Lung (tissue), 12 donors: ENCODE data around the gene SIAH1. TPM values are rescaled to one million over a fixed set of nuclear protein-coding genes. Genes with fewer than 3 reads are reported as not detected.

Source experiments
- ATAC-seq: fragments of 200-7000 bp; cut with Tn5 transposase; one replicate; pipeline ENCODE4 v1.9.1; 2020; ENCODE audit warnings: moderate number of reproducible peaks; ENCODE audit not compliant: insufficient read depth, low FRiP score
- DNase-seq, 3 donors: peaks; one replicate each; pipeline ENCODE4 v3.0.0-alpha.2; 2013 to 2017
- H3K27ac ChIP-seq, 2 donors: one replicate each; pipeline ENCODE4 v1.5.1; 2013; ENCODE audit warnings: mild to moderate bottlenecking in 2 of 2, moderate library complexity in 2 of 2, control low read depth in 1 of 2, inconsistent platforms in 1 of 2, low read depth in 1 of 2, low read length in 1 of 2
- H3K27me3 ChIP-seq, 3 donors: one replicate each; pipeline ENCODE4 v1.5.1; 2013; ENCODE audit warnings: low read length in 2 of 3; ENCODE audit not compliant: control insufficient read depth in 3 of 3, insufficient read depth in 3 of 3
- H3K36me3 ChIP-seq, 4 donors: one replicate each; pipeline ENCODE4 v1.5.1; 2013; ENCODE audit warnings: low read length in 4 of 4, mild to moderate bottlenecking in 1 of 4, moderate library complexity in 1 of 4; ENCODE audit not compliant: control insufficient read depth in 4 of 4, insufficient read depth in 4 of 4
- H3K4me1 ChIP-seq, 5 donors: one replicate each; pipeline ENCODE4 v1.5.1; 2013; ENCODE audit warnings: low read length in 5 of 5, mild to moderate bottlenecking in 2 of 5, moderate library complexity in 1 of 5; ENCODE audit not compliant: control insufficient read depth in 5 of 5, insufficient read depth in 5 of 5
- H3K4me3 ChIP-seq: one replicate; pipeline ENCODE4 v1.5.1; 2013; ENCODE audit warnings: mild to moderate bottlenecking, control low read depth, moderate library complexity
- H3K9ac ChIP-seq, 2 donors: one replicate each; pipeline ENCODE4 v1.5.1; 2013; ENCODE audit warnings: low read length in 2 of 2, control low read depth in 1 of 2; ENCODE audit not compliant: insufficient read depth in 1 of 2
- H3K9me3 ChIP-seq, 4 donors: one replicate each; pipeline ENCODE4 v1.5.1; 2013; ENCODE audit warnings: low read length in 3 of 4, mild to moderate bottlenecking in 1 of 4, moderate library complexity in 1 of 4; ENCODE audit not compliant: control insufficient read depth in 4 of 4, insufficient read depth in 3 of 4
- WGBS, 2 donors: extraction: QIAGEN DNeasy Blood & Tissue Kit; methylation state at CpG; one replicate each; pipeline ENCODE4 v1.1.7; 2013; 5-methylcytosine and 5-hydroxymethylcytosine counted together
- polyA plus RNA-seq, 2 donors: library from polyadenylated mRNA; stranded (reverse); fragments of 200-250 nt; gene quantifications; one replicate each; pipeline ENCODE4 v1.2.1, GENCODE V29; 2013
- total RNA-seq, 2 donors: library from RNA; depleted of rRNA in 1 of 2; stranded (reverse); fragments of >200 nt in 1 of 2; gene quantifications; one replicate each; pipeline ENCODE4 v1.2.1, GENCODE V29; 2014 to 2021
- TF ChIP-seq, protein P1 (sequence below): IDR thresholded peaks from 2 replicates; pipeline ENCODE4 v1.5.1; 2012; ENCODE audit warnings: mild to moderate bottlenecking; ENCODE audit errors: control extremely low read depth, extremely low read depth
- donor health status: control.
- donor health status: control.
- donor health status: Bipolar disorder and iron deficiency.
- donor health status: healthy.
- donor health status: DM: yes; HTN: yes; CAD: no.

Gene SIAH1
- total and polyA plus RNA-seq, 4 donors = 15.6 to 53.2 (median 19.2) TPM

DNA sequence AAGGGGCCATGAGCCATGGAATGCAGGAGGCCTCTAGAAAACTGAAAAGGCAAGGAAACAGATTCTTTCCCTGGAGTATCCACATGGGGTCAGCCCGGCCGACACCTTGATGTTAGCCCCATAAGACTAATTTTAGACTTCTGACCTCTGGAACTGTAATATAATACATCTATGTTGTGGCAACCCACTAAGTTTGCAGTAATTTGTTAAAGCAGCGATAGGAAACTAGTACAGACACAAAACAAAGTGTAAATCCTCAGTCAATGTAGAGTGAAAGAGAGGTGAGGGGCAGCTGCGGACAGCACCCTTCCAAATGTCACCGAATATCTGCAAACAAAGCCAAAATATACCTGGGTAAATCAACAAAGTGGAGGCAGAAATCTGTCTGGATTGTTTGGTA, 7.2 kb upstream of the SIAH1 start:
- 94 to 97% methylated on average over 5 of the region's 5 CpGs for WGBS, 2 donors
- no peaks in the 10 kb centered on the region for H3K9me3 ChIP-seq
- DNase-seq (no peak), ATAC-seq (no peak)
- no peak overlapping the region for H3K27ac ChIP-seq
- TF ChIP-seq, protein P1, sequence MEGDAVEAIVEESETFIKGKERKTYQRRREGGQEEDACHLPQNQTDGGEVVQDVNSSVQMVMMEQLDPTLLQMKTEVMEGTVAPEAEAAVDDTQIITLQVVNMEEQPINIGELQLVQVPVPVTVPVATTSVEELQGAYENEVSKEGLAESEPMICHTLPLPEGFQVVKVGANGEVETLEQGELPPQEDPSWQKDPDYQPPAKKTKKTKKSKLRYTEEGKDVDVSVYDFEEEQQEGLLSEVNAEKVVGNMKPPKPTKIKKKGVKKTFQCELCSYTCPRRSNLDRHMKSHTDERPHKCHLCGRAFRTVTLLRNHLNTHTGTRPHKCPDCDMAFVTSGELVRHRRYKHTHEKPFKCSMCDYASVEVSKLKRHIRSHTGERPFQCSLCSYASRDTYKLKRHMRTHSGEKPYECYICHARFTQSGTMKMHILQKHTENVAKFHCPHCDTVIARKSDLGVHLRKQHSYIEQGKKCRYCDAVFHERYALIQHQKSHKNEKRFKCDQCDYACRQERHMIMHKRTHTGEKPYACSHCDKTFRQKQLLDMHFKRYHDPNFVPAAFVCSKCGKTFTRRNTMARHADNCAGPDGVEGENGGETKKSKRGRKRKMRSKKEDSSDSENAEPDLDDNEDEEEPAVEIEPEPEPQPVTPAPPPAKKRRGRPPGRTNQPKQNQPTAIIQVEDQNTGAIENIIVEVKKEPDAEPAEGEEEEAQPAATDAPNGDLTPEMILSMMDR = no peak
- no peak overlapping the region for H3K4me3 ChIP-seq
- H3K4me1 ChIP-seq = peaks cover 0 to 14% (median 4%) of the 10 kb centered on the region in 5 donors
- H3K36me3 ChIP-seq = no peaks in the 10 kb centered on the region
- H3K27me3 ChIP-seq = no peaks in the 10 kb centered on the region
- H3K9ac ChIP-seq = no peak overlapping the region

DNA sequence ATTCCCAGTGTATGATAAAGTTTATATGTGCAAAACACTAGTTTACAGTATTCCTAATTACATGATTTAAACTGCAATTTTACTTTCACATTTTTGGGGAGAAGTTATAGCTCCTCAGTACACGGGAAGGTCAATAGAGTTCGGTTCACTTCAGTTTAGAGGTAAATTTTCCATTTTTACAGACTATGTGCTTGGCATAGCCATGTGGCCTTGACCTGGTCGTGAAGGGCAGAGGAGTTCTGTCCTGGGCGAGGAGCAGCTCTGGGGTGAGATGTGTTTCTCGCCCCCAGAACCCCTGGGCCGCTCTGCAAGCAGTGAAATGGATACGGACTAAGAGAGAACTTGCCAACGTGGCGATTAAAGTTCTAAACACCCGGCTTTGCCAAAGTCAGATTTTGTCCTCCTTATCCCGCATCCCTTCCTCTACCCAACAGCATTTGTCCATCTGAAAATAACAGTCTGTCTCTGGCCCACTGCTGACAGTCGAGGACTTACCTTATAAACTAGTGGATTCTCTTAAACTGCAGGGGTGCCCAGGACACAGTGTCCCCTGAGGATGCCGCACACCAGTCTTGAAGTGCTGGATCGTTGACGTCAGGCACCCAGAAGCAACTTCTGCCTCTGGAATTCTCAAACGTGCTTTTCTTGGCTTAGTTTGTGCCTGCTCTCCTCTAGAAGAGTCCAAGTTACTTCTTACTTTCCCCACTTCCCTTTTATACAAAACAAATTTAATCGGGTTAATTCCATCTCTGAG, 1.5 kb upstream of the SIAH1 start:
- Histone ChIP-seq H3K27me3 (no peaks in the 10 kb centered on the region), H3K4me1 (peaks cover 3 to 14% (median 7%) of the 10 kb centered on the region in 5 donors), H3K27ac (no peak overlapping the region), H3K36me3 (no peaks in the 10 kb centered on the region), H3K9ac (no peak overlapping the region), H3K4me3 (no peak overlapping the region), H3K9me3 (no peaks in the 10 kb centered on the region)
- DNase-seq (no peak), ATAC-seq (no peak)
- TF ChIP-seq, protein P1 = no peak
- WGBS, 2 donors = 82 to 83% methylated on average over 17 of the region's 17 CpGs

DNA sequence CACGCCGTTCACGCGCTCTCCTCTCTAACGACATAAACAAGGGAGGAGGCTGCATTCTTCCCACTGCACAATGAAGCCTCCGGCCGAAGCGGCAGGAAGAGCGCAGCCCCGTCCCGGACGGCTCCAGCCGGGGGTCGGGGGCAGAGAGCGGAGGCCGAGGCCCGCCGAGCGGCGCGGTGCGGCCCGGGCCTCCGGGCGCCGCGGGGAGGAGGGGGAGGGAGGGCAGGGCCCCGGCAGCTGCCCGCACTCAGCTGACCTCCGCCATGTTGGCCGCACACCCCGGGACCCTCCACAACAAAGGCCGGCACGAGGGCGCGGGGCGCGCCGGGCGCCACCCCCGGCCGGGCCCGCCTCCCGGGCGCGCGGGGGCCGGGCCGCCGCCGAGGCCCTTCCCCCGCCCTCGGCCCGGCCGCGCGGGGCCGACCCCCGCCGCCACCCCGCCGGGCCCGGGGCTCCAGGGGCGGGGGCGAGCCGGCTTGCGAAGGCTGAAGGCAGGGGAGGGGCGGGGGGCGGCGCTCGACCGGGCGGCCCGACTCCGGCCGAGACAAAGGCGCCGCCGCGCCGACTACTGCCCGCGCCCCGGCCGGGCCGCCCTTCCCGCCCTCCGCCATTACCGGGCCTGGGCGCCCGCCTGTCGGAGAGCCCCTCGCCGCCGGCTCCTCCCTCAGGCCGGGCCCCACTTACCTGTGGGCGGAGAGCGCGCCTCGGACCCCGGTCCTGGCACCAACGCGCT, 527 bp downstream of the SIAH1 start:
- 0 to 1% methylated on average over 51 to 103 of the region's 103 CpGs for WGBS, 2 donors
- Histone ChIP-seq H3K27me3 (no peaks in the 10 kb centered on the region), H3K36me3 (no peaks in the 10 kb centered on the region), H3K27ac (peak overlapping the region; percentile 100), H3K4me1 (peaks cover 11 to 19% (median 14%) of the 10 kb centered on the region in 5 donors), H3K9me3 (no peaks in the 10 kb centered on the region), H3K9ac (peak overlapping the region; percentile 67 to 87), H3K4me3 (peak overlapping the region; percentile 87)
- DNase-seq (peak; percentile 63 to 80 (median 70)), ATAC-seq (peak; percentile 67)
- TF ChIP-seq, protein P1 = no peak
